Upper lobe of left lung (tissue), 6 donors: Measurements from ENCODE around the gene ZNF33A. TPM values are rescaled to one million over a fixed set of nuclear protein-coding genes. Genes with fewer than 3 reads are reported as not detected.
A peak's percentile ranks its signal among the peaks of the same experiment; 100 is the strongest.

Experiments used
- ATAC-seq, 2 donors: fragments of 200-7000 bp; cut with Tn5 transposase; one replicate each; pipeline ENCODE4 v1.9.1; 2022; ENCODE audit warnings: mild to moderate bottlenecking in 2 of 2, moderate library complexity in 2 of 2; ENCODE audit not compliant: low FRiP score in 2 of 2
- DNase-seq, 2 donors: peaks; one replicate each; pipeline ENCODE4 v3.0.0-alpha.2; 2019 to 2020
- H3K27ac ChIP-seq, 4 donors: fragments of 200-600 bp; sonication (generic); one replicate each; pipeline ENCODE4 v1.5.1; 2016 to 2019
- H3K27me3 ChIP-seq, 4 donors: fragments of 200-600 bp; sonication (generic); one replicate each; pipeline ENCODE4 v1.5.1; 2017 to 2019
- H3K36me3 ChIP-seq, 4 donors: fragments of 200-600 bp; sonication (generic); one replicate each; pipeline ENCODE4 v1.5.1; 2016 to 2019
- H3K4me1 ChIP-seq, 4 donors: fragments of 200-600 bp; sonication (generic); one replicate each; pipeline ENCODE4 v1.5.1; 2018 to 2019
- H3K4me3 ChIP-seq, 4 donors: fragments of 200-600 bp; sonication (generic); one replicate each; pipeline ENCODE4 v1.5.1; 2017 to 2019; ENCODE audit warnings: mild to moderate bottlenecking in 2 of 4, moderate library complexity in 1 of 4
- H3K9me3 ChIP-seq, 4 donors: fragments of 200-600 bp; sonication (generic); one replicate each; pipeline ENCODE4 v1.5.1; 2018 to 2019
- EP300 ChIP-seq, 4 donors: sonication (generic); formaldehyde crosslinking; IDR thresholded peaks; one replicate each; pipeline ENCODE4 v1.5.1; 2017; ENCODE audit warnings: antibody characterized with exemption in 4 of 4, control low read depth in 2 of 4
- POLR2A ChIP-seq, 4 donors: fragments of 450-650 bp; IDR thresholded peaks; one replicate each; pipeline ENCODE4 v1.5.1; 2016 to 2017; ENCODE audit warnings: antibody characterized with exemption in 4 of 4, mild to moderate bottlenecking in 2 of 4
- POLR2AphosphoS5 ChIP-seq, 2 donors: sonication (generic); formaldehyde crosslinking; IDR thresholded peaks; one replicate each; pipeline ENCODE4 v1.5.1; 2017; ENCODE audit warnings: antibody characterized with exemption in 2 of 2
- WGBS, 2 donors: methylation state at CpG; one replicate each; pipeline ENCODE4 v1.1.5; 2017 to 2018; 5-methylcytosine and 5-hydroxymethylcytosine counted together
- total RNA-seq, 6 donors: library from RNA; depleted of rRNA in 4 of 6; stranded (reverse); fragments of >200 nt in 4 of 6; gene quantifications; one replicate each; pipeline versions ENCODE4 v1.1.0 to v1.2.1, GENCODE V29; 2016 to 2021
- TF ChIP-seq, protein P1 (sequence below), 6 experiments: fragments of 450-650 bp in 4 of 6; fragments of 200-600 bp in 2 of 6; sonication (generic) in 2 of 6; IDR thresholded peaks; one replicate each; pipeline ENCODE4 v1.5.1; 2016 to 2019; ENCODE audit warnings: antibody characterized with exemption in 6 of 6
- donor health status: DM: no; HTN: no; CAD: no; lungs with moderate emphysema.
- donor health status: DM: no; HTN: yes; CAD: no; lungs with severe emphysema.

The ZNF33A gene
- 10 to 100 TPM; 20.0 to 49.1 (median 22.9) TPM for total RNA-seq

- Histone ChIP-seq H3K36me3 (peaks cover 4 to 22% (median 7%) of the 10 kb centered on the region in 4 donors), H3K27me3 (no peaks in the 10 kb centered on the region), H3K27ac (peak within 1 kb of the TSS; percentile 99 to 100 (median 100)), H3K4me1 (peaks cover 7 to 22% (median 10%) of the 10 kb centered on the region in 4 donors), H3K9me3 (no peaks in the 10 kb centered on the region), H3K4me3 (peak within 1 kb of the TSS; percentile 67 to 78 (median 72))
- DNase-seq, result peak; percentile 96
- 0 to 1% methylated on average over 20 to 46 of the region's 46 CpGs for WGBS, 2 donors
- TF ChIP-seq, protein P1, sequence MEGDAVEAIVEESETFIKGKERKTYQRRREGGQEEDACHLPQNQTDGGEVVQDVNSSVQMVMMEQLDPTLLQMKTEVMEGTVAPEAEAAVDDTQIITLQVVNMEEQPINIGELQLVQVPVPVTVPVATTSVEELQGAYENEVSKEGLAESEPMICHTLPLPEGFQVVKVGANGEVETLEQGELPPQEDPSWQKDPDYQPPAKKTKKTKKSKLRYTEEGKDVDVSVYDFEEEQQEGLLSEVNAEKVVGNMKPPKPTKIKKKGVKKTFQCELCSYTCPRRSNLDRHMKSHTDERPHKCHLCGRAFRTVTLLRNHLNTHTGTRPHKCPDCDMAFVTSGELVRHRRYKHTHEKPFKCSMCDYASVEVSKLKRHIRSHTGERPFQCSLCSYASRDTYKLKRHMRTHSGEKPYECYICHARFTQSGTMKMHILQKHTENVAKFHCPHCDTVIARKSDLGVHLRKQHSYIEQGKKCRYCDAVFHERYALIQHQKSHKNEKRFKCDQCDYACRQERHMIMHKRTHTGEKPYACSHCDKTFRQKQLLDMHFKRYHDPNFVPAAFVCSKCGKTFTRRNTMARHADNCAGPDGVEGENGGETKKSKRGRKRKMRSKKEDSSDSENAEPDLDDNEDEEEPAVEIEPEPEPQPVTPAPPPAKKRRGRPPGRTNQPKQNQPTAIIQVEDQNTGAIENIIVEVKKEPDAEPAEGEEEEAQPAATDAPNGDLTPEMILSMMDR (IDR thresholded peaks at IDR 0.05), result peak in 2 of 6 experiments; percentile 24 to 26
- TF ChIP-seq EP300 (IDR thresholded peaks at IDR 0.05), result peak in 1 of 4 donors; percentile 18
- peak in 3 of 4 donors; percentile 26 to 73 (median 54) for TF ChIP-seq POLR2A (IDR thresholded peaks at IDR 0.05)
- TF ChIP-seq POLR2AphosphoS5 (IDR thresholded peaks at IDR 0.05), result peak in 1 of 2 donors; percentile 80
- peak; percentile 91 to 98 for ATAC-seq
Measured at GRCh38 chr10:38010119-38010903, at the start of gene ZNF33A. Gene ZNF33A, plus strand, starts transcription at chr10:38010675. Its CDS starts 1,667 bp downstream, at chr10:38012342.

- H3K9me3 ChIP-seq, result peaks cover 0 to 15% (median 9%) of the 10 kb centered on the region in 4 donors
Measured at GRCh38 chr10:37965006-37965405, 45.5 kb upstream of the ZNF33A start.

DNA sequence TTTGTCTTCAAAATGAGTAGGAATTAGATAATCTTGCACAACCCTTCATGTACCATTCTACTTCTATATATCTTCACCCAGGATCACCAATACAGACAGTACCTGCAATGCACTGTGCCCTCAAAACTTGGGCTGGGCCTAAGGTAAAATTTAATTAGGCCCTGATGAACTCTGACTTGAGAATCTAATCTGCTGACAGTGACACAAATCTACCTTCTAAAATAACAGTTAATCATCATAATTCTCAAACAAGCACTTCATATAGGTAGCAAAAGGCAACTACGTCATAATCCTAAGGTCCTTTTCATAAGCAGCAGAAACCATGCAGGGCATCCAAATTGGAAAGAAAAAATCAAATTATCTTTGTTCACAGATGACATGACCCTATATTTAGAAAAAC lies 38.1 kb upstream of the ZNF33A start:
- DNase-seq, result no peak
- ATAC-seq, result no peak
- 100% methylated on average over 1 of the region's 1 CpG for WGBS, 2 donors
- Histone ChIP-seq H3K4me3 (no peak overlapping the region), H3K27me3 (no peaks in the 10 kb centered on the region), H3K36me3 (peaks cover 0 to 28% (median 8%) of the 10 kb centered on the region in 4 donors), H3K27ac (no peak overlapping the region), H3K4me1 (peaks cover 6 to 13% (median 10%) of the 10 kb centered on the region in 4 donors), H3K9me3 (no peaks in the 10 kb centered on the region)
- TF ChIP-seq, protein P1 (IDR thresholded peaks at IDR 0.05), result no peak
- TF ChIP-seq POLR2AphosphoS5 (IDR thresholded peaks at IDR 0.05) (no peak), EP300 (IDR thresholded peaks at IDR 0.05) (no peak), POLR2A (IDR thresholded peaks at IDR 0.05) (no peak)

More at GRCh38 chr10:37965006-37965405, 45.5 kb upstream of the ZNF33A start:
- no peak for DNase-seq
- Histone ChIP-seq H3K27ac (no peak overlapping the region), H3K36me3 (peaks cover 0 to 36% (median 18%) of the 10 kb centered on the region in 4 donors), H3K4me1 (no peaks in the 10 kb centered on the region), H3K4me3 (no peak overlapping the region), H3K27me3 (no peaks in the 10 kb centered on the region)
- ATAC-seq, result no peak
- TF ChIP-seq, protein P1 (IDR thresholded peaks at IDR 0.05), result no peak

- Histone ChIP-seq H3K36me3 (peaks cover 0 to 9% (median 0%) of the 10 kb centered on the region in 4 donors), H3K27ac (peak overlapping the region; percentile 92 to 99 (median 98)), H3K9me3 (no peaks in the 10 kb centered on the region), H3K27me3 (no peaks in the 10 kb centered on the region), H3K4me3 (peak overlapping the region; percentile 37 to 93 (median 68)), H3K4me1 (peaks cover 6 to 13% (median 10%) of the 10 kb centered on the region in 4 donors)
- no peak for DNase-seq
- ATAC-seq, result no peak
- 18 to 24% methylated on average over 5 of the region's 5 CpGs for WGBS, 2 donors
- TF ChIP-seq POLR2A (IDR thresholded peaks at IDR 0.05) (no peak), POLR2AphosphoS5 (IDR thresholded peaks at IDR 0.05) (no peak), EP300 (IDR thresholded peaks at IDR 0.05) (no peak)
- TF ChIP-seq, protein P1 (IDR thresholded peaks at IDR 0.05), result no peak
Measured at GRCh38 chr10:37975401-37975991, 35.0 kb upstream of the ZNF33A start.
